Endothelial cell of umbilical vein (primary cell): ENCODE measurements around the gene MAP2K4.

Experiments used
- MYC ChIP-seq: IDR thresholded peaks from one replicate; pipeline ENCODE4 v1.6.1; 2011; ENCODE audit warnings: mild to moderate bottlenecking, low read depth, low read length
- POLR2A ChIP-seq: IDR thresholded peaks from 2 replicates; pipeline ENCODE4 v1.6.1; 2012; ENCODE audit warnings: low read depth, mild to moderate bottlenecking, control low read depth, low read length
- POLR2AphosphoS5 ChIP-seq: IDR thresholded peaks from 2 replicates; pipeline ENCODE4 v1.6.1; 2012; ENCODE audit warnings: low read depth, mild to moderate bottlenecking, control low read depth, low read length, moderate library complexity; ENCODE audit not compliant: insufficient read depth

DNA sequence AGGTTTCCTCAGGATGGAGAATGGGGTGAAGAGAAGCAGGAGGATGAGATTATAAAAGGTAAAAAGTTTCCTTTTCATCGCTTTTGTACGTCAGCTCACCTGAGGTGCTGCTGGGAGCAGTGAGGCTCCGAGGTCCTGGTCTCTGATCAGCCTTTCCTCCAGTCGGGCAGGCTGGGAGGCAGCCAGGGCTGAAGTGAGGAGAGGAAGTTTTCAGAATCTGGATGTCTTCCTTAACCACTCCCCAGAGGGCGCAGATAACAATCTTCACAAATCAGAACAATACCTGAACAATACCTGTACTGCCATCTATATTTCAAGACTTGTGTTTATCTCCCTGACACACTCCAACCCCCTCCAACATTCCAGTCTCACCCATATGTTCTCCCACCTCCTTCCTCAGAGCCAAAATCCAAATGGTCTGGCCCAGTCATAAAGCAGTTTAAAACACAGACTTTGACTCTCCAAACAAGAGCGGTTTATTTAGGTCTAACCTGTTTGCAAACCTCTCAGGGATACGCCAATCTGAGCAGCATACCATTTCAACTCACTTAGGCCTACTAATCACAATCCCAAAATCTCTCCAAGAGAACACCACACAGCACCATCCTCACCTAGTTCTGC is 30.2 kb upstream of the MAP2K4 start:
- TF ChIP-seq POLR2AphosphoS5 (no peak), MYC (no peak), POLR2A (no peak)
